ENCODE measurements around the gene SLC37A2. TPM values are rescaled to one million over a fixed set of nuclear protein-coding genes. Genes with fewer than 3 reads are reported as not detected.

The SLC37A2 gene
- total RNA-seq, 4 donors from 2014 or later: 24.9 to 44.4 (median 29.4) TPM

DNA sequence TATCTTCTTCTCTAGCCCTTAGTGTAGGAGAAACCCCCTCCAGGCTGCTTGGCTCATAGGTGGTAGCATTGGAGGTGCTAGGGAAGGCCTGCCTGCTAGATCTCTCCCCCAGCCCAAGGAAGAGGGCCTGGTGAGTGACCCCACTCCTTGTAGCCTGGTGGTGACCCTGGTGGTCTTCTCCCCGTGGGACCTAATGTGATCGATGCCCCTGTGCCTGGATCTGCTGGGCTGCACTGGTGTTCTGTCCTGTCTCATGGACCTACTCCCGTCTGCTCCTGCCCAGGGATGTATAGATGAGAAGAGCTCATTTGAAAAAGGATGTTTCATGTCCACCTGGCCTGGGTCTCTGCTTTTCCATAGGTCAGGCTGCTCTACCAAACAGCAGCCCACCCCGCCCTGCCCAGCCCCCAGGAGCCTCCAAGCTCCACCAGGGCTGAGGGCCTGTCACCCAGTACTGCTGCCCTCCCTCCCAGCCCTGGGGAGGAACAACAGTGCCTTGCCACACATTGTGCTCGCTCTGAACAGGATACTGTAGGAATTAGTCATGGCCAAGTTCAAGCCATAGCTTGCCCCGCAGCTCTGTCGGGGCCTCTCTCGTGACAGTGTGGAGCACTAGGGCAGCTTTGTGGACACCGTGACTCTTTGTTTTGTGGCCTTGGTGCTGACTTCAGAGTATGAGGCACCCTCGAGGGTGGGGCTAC, 19.7 kb downstream of the SLC37A2 start:
- TF ChIP-seq POLR2A (IDR thresholded peaks at IDR 0.05): no peak
- TF ChIP-seq, protein P1, sequence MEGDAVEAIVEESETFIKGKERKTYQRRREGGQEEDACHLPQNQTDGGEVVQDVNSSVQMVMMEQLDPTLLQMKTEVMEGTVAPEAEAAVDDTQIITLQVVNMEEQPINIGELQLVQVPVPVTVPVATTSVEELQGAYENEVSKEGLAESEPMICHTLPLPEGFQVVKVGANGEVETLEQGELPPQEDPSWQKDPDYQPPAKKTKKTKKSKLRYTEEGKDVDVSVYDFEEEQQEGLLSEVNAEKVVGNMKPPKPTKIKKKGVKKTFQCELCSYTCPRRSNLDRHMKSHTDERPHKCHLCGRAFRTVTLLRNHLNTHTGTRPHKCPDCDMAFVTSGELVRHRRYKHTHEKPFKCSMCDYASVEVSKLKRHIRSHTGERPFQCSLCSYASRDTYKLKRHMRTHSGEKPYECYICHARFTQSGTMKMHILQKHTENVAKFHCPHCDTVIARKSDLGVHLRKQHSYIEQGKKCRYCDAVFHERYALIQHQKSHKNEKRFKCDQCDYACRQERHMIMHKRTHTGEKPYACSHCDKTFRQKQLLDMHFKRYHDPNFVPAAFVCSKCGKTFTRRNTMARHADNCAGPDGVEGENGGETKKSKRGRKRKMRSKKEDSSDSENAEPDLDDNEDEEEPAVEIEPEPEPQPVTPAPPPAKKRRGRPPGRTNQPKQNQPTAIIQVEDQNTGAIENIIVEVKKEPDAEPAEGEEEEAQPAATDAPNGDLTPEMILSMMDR (IDR thresholded peaks at IDR 0.05): no peak
- peak overlapping the region in 3 of 4 donors; percentile 12 to 19 (median 15) for H3K4me3 ChIP-seq
- H3K27ac ChIP-seq: peak overlapping the region; percentile 71 to 85 (median 82)
- 40 to 46% methylated on average over 1 to 4 of the region's 10 CpGs for WGBS, 2 donors
- no peak for DNase-seq
- peaks cover 0 to 38% (median 14%) of the 10 kb centered on the region in 3 donors for H3K4me1 ChIP-seq
- H3K27me3 ChIP-seq: peaks cover 0 to 7% (median 0%) of the 10 kb centered on the region in 4 donors
- intact Hi-C loops (cut with DNase I): no loop called here
- no peaks in the 10 kb centered on the region for H3K9me3 ChIP-seq
- peaks cover 0 to 23% (median 0%) of the 10 kb centered on the region in 3 donors for H3K36me3 ChIP-seq

DNA sequence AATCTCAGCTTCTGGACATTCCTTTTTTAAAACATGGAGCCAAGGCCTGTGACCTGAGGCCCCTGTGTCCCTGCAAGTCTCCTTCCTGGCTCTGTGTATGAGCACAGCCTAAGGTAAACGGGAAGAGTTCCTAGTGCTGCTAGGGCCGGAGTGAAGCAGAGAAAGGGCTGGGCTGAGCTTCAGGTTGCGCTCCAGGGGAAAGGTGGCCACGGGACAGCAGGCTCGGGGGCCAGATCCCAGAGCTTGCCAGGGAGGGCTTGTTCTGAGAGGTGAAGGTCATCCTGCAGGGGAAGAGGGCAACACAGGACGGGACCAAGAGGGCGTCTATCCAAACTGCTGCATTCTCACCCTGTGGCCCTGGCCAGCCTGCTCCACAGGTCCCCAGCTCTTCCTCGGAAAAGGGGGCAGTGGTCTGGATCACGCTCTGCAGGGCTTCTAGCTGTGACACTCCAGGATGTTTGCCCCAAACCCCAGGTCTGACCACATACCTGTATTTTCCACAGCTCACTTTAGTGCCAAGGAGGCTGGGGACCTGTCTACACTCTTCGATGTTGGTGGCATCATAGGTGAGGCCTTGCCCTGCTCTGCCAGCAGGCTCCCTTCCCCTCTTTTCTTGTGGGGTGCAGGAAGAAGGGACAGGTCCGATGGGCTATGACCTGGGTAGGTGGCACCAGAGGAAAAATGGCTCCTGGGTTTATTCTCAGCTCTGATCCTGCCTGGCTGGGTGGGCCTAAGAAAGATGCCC, 20.4 kb downstream of the SLC37A2 start:
- TF ChIP-seq, protein P1 (IDR thresholded peaks at IDR 0.05): no peak
- no peak for TF ChIP-seq POLR2A (IDR thresholded peaks at IDR 0.05)
- Histone ChIP-seq H3K4me3 (peak overlapping the region in 3 of 4 donors; percentile 12 to 19 (median 15)), H3K36me3 (peaks cover 0 to 23% (median 0%) of the 10 kb centered on the region in 3 donors), H3K27ac (peak overlapping the region; percentile 71 to 85 (median 82)), H3K9me3 (no peaks in the 10 kb centered on the region), H3K4me1 (peaks cover 0 to 38% (median 14%) of the 10 kb centered on the region in 3 donors), H3K27me3 (peaks cover 0 to 7% (median 0%) of the 10 kb centered on the region in 4 donors)
- no peak for DNase-seq
- intact Hi-C loops (cut with DNase I): no loop called here
- 40 to 49% methylated on average over 5 to 8 of the region's 11 CpGs for WGBS, 2 donors

- H3K36me3 ChIP-seq: peaks cover 0 to 23% (median 0%) of the 10 kb centered on the region in 3 donors
- H3K9me3 ChIP-seq: no peaks in the 10 kb centered on the region
- no peak for DNase-seq
- H3K27me3 ChIP-seq: peaks cover 0 to 7% (median 0%) of the 10 kb centered on the region in 4 donors
- H3K4me1 ChIP-seq: peaks cover 0 to 38% (median 14%) of the 10 kb centered on the region in 3 donors
- H3K27ac ChIP-seq: peak overlapping the region in 3 of 4 donors; percentile 82 to 85 (median 83)
- 85% methylated on average over 9 of the region's 11 CpGs; no CpG with 5 or more reads in 1 of the 2 donors for WGBS, 2 donors
- peak overlapping the region in 1 of 4 donors; percentile 12 for H3K4me3 ChIP-seq
- TF ChIP-seq, protein P1 (IDR thresholded peaks at IDR 0.05): no peak
- TF ChIP-seq POLR2A (IDR thresholded peaks at IDR 0.05): no peak
- intact Hi-C loops (cut with DNase I): no loop called here
Measured at GRCh38 chr11:125084057-125084416, 20.9 kb downstream of the SLC37A2 start.

DNA sequence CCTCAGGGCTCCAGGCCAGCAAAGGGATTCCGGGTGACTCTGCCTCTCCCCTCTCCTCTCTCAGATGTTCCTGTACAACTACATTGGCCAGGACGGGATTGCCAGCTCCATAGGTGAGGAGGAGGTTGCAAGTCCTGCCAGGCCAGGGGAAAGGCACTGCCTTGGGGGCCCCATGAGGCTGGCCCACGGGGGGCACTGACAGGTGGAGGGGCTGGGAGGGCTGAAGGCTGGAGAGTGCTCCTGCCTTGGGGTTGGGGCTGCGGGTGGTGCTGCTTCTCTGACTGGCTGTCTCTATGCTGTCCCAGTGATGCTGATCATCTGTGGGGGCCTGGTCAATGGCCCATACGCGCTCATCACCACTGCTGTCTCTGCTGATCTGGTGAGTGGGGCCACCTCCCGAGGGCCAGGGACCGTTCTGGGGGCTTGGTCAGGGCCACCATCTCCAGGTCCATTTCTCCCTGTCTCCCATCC, 21.7 kb downstream of the SLC37A2 start:
- intact Hi-C loops (cut with DNase I): no loop called here
- Histone ChIP-seq H3K36me3 (peaks cover 0 to 23% (median 0%) of the 10 kb centered on the region in 3 donors), H3K27ac (no peak overlapping the region), H3K27me3 (peaks cover 0 to 7% (median 0%) of the 10 kb centered on the region in 4 donors), H3K4me3 (no peak overlapping the region), H3K9me3 (no peaks in the 10 kb centered on the region), H3K4me1 (peaks cover 0 to 38% (median 14%) of the 10 kb centered on the region in 3 donors)
- WGBS, 2 donors: 89 to 100% methylated on average over 3 to 8 of the region's 8 CpGs
- TF ChIP-seq POLR2A (IDR thresholded peaks at IDR 0.05): no peak
- TF ChIP-seq, protein P1 (IDR thresholded peaks at IDR 0.05): no peak
- DNase-seq: no peak

All from esophagus squamous epithelium (tissue), 5 donors.